Activated CD4-positive, alpha-beta T cell treated with anti-CD3 and anti-CD28 coated beads, Interleukin-10, Interleukin-2, amounts not matched to agents 100 ng/mL and 50 ng/mL, durations not matched to agents 16 hours and 8 hours (primary cell): ENCODE measurements around the gene CAPRIN1.

ENCODE experiments used
- DNase-seq: peaks from one replicate; pipeline ENCODE4 v3.0.0-alpha.2; 2020

The CAPRIN1 gene, protein sequence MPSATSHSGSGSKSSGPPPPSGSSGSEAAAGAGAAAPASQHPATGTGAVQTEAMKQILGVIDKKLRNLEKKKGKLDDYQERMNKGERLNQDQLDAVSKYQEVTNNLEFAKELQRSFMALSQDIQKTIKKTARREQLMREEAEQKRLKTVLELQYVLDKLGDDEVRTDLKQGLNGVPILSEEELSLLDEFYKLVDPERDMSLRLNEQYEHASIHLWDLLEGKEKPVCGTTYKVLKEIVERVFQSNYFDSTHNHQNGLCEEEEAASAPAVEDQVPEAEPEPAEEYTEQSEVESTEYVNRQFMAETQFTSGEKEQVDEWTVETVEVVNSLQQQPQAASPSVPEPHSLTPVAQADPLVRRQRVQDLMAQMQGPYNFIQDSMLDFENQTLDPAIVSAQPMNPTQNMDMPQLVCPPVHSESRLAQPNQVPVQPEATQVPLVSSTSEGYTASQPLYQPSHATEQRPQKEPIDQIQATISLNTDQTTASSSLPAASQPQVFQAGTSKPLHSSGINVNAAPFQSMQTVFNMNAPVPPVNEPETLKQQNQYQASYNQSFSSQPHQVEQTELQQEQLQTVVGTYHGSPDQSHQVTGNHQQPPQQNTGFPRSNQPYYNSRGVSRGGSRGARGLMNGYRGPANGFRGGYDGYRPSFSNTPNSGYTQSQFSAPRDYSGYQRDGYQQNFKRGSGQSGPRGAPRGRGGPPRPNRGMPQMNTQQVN

DNA sequence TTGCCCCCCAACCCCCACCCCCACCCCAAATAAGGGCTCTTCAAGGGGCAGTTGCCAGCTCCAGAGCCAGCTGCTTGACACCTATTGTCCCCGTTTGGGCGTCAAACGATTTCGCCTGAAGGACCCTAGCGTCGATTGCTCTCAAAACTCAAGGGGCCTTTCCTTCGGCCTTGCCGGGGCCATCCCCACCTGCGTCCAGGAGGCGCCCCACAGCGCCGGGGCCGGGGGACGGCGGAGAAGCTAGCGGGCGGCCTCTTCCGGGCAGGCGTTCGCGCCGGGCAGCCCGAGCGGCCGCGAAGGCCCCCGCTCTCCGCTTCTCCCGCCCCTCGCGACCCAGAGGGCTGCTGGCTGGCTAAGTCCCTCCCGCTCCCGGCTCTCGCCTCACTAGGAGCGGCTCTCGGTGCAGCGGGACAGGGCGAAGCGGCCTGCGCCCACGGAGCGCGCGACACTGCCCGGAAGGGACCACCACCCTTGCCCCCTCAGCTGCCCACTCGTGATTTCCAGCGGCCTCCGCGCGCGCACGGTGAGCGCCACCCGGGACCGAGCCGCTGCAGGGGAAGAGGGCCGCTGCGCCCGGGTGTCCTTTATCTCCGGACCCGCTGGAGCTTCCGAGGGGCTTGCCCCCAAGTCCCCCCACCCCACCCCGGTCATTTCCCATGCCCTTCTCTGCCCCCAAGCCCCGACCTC lies at the start of gene CAPRIN1:
Gene CAPRIN1, plus strand, starts transcription at position 383 of the 687 bp plus-strand sequence. CDS start 690 bp downstream, outside the sequence.
- peak; percentile 92 for DNase-seq

DNA sequence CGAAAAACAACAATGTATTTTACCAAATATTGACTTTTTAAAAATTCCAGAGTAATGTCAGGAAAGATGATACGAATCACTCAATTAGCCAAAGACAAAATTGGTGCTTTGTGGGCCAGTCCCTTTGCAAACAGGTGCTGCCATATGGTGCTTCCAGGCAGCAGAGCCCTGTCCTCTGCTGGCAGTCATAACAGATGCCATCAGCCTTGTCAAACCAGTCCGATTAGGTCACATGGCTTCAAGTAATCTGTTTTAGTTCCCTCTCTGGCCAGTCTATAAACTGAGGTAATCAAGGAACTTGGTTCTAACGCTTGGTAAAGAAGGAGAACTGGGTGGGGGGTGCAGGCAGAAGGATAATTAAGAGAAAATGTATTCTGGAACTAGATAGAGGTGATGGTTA lies 49.1 kb upstream of the CAPRIN1 start:
- DNase-seq: no peak

DNA sequence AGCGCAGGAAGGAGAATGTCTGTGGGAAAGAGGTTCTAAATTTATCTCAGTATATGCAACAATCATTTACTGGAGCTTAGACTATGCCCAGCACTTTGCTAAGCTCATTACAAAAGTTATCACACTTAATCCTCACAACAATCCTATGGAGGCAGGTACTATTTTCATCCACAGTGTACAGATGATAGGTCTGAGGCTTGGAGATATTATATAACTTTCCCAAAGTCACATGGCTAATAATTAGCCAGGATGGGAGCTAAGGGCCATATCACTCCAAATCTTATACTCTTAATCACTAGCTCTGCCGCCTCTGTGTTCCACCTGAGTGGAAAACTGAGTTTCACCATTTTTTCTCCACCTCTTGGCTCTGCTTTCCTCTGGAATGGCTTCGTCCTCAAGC lies 47.3 kb upstream of the CAPRIN1 start:
- no peak for DNase-seq

DNA sequence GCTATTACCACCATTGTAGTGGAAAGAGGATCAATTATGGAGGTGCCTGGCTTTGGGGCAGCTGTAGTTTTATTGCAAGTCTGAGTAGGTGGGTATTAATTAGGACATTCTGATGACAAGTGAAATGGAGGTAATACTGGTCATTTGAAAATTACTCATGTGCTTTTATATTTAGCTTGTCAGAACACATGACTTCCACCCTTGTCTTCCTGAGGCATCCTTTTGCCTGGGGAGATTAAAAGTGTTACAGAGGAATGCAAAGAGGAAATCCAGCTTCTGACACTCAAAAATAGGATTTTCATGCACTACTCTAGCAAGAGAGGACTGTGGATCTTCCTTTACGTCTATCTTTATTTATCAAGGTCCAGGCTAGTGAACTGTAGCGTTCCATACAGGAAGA lies 44.7 kb upstream of the CAPRIN1 start:
- DNase-seq: no peak

DNA sequence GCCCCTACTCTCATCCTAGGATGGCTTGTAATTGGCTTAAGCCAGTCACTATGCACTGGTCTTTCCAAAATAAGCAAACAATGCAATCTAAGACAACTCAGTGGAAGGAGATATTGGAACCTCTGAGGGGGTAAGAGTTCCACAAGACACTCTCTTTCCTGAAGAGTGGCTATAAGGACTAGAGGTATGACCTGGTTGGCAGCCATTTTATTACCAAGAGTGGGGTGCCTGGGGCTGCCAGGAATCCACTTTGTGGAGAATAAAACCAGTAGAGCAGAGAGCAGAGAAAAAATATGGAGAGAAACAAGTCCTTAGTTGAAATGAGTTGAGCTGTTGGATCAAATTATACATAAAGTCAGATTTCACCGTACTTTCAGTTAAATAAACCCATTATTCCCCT lies 38.8 kb upstream of the CAPRIN1 start:
- no peak for DNase-seq

DNA sequence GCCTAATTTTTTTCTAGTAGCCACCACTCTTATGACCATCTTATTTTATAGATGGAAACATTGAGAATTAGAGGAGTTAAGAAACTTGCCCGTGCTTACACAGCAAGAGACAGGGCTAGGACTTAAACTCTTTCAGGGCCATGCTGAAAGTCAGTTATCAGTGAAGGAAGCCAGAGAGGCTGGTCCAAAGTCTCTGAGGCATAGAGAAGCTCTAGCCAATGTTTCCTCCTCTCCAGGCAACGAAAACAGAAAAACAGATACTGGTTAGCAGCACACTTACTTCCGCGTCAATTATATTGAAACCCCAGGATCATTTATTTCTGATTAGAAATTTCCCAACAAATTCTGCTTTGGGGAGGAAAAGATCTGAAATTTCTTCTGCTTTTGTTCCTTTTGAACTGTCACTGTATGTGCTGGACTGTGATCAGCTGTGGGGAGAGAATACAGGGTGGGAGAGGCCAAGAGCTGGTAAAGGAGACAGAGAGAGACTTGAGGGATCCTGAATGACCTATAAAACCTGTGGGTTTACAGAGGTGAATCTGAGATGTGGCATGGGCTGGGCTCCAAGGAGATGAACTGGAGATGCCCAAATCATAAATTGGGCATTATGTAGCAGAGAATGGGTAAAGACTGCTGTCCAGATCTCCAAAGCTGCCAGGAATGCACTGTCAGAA lies 37.5 kb upstream of the CAPRIN1 start:
- DNase-seq: no peak

DNA sequence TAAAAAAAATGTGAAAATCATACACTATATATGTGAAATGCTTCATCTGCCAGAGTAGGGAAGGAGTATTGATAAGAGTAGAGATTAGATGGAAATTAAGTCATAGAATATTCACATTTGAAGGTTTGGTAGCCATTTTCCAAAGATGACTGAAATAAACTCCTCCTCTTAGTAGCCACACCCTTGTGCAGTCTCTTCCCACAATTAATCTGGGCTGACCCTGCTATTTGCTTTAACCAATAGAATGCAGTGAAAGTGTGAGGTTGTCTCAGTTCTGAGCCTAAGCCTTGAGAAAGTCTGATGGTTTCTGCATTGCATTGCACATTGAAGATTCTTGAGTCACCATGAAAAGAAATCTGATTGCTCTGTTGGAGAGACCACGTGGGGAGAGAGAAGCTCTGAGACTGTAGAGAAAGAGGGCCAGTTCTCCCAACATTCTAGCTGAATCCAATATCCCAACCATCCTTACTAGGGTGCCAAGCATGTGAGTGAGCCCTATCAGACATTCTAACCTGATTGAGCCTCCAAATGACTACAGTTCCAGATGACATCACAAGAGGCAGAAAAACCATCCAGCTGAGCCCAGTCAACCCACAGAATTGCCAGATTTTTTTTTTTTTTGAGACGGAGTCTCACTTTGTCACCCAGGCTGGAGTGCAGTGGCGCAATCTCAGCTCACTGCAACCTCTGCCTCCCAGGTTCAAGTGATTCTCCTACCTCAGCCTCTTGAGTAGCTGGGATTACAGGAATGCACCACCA lies 29.4 kb upstream of the CAPRIN1 start:
- DNase-seq: no peak

DNA sequence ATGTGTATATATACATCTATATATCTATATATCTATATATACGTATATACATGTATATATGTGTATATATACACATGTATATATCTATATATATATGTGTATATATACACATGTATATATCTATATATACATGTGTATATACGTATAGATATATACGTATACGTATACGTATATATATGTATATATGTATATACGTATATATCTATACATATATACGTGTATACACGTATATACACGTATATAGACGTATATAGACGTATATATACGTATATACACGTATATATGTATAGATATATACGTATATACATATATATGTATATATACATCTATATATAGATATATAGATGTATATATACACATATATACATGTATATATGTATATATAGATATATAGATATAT lies 25.1 kb upstream of the CAPRIN1 start:
- no peak for DNase-seq

DNA sequence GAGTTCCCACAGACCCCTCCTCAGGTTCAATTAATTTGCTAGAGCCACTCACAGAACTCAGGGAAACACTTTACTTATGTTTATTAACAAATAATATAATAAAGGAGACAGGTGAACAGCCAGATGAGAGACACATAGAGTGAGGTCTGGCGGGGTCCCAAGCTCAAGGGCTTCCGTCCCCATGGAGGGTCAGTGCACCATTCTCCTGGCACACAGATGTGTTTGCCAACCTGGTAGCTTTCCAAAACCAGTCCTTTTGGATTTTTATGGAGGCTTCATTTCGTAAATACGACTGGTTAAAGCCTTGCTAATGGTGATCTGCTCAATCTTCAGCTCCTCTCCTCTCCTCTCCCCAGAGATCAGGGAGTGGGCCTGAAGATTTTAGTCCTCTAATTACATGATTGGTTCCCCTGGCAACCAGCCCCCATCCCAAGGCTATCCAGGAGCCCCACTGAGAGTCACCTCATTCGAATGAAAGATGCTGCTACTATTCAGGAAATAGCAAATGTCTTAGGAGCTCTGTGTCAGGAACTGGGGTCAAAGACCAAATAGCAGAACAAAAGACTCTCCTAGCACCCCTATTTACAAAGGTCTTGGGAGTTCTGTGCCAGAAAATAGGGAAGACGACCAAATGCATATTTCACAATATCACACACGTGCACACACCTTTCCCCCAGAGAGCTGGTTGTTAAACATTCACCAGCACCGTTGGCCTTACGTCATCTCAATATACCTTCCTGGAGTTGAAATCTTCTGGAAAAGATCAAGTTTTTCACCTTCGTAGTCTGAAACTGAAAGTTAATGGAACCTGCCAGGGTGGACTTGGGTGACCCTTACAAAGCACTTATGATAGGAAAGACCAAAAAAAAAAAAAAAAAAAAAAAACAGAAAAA lies 23.8 kb upstream of the CAPRIN1 start:
- no peak for DNase-seq

DNA sequence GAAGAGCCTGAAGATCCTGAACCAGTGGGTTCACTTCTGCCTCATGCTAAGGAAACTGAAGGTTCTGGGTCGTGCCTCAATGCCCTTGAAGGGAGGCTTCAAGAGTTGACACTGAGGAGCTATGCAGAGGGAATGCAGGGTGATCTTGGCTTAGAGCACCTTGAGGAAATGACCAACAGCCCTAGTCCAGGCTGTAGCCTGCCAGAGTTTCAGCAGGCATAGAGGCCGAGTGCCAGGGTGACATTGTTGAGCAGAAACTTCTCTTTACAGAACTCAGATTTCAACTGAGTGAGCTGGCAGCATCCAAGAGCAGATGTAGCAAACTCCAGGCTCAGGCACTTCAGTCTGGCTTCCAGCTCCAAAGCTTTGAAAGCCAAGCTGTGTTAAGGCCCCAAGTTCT lies 23.1 kb upstream of the CAPRIN1 start:
- DNase-seq: no peak

DNA sequence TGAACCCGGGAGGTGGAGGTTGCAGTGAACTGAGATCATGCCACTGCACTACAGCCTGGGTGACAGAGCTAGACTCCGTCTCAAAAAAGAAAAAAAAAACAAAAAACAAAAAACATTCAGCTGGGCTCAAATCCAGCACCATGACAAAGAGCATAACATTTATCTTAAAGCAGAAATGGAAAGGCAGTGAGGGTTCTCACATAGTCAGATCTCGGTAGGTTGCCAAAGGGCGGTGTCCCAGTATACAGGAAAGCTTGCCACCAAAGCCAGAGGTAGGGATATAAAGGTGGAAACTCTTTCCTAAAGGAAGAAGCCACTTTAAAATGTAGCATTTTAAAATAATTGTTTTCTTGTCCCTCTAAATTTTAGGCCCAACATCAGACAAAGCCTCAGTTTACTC lies 22.4 kb upstream of the CAPRIN1 start:
- no peak for DNase-seq

DNA sequence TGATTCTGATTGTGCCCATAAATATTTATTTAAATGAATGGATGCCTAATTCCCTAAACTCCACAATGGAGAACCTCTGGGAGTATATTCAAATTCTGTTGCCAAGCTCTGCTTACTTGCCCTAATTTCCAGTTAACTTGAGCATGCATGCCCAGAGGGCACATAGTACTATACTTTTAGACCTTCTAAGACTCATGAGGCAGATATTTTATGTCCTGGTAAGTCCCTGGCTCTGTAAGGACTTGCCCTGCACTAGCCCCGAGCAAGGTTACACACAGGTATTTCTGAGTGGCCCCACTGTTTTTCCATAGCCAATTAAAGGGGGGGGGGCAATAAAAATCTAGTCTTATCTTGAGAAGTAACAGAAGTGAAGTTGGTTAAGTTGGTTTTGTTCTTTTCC lies 21.1 kb upstream of the CAPRIN1 start:
- no peak for DNase-seq

DNA sequence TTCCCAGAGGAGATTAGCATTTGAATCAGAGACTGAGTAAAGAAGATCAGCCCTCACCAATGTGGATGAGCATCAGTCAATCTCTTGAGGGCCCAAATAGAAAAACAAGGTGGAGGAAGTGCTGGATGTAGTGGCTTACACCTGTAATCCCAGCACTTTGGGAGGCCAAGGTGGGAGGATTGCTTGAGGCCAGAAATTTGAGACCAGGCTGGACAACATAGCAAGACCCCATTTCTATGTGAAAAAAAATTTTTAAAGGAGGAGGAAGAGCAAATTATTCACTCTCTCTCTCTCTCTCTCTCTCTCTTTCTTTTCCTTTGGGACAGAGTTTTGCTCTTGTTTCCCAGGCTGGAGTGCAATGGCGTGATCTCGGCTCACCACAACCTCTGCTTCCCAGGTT lies 18.1 kb upstream of the CAPRIN1 start:
- no peak for DNase-seq

DNA sequence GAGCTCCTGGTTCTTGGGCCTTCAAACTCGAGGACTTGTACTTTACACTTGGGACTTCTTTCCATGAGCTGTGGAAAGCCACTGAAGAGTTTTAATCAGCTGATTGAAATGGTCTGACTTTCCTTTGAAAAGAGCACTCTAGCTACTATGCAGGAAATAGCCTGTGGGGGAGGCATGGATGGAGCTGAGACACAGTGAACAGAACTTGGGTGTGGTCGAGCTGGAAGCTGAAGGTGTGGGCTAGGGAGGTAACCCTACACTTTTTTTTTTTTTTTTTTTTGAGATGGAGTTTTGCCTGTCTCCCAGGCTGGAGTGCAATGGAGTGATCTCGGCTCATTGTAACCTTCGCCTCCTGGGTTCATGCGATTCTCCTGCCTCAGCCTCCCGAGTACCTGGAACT lies 17.5 kb upstream of the CAPRIN1 start:
- no peak for DNase-seq

DNA sequence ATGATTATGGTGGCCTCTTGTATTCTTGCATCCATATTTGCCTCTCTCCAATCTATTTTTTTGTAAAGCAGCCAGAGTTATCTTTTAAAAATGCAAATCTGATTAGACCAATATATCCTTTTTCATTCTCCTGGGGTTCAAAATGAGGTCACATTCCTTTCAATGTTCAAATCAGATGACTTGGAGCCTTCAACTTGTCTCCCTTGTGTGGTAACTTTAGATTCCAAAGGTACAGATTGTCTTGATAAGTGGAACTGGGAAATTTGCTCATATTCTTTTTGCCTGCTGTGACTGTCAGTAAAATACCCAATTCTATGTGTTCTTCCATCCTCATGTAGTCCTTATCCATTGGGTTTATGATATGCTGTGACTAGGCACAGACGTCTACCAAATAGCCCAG lies 15.1 kb upstream of the CAPRIN1 start:
- no peak for DNase-seq

DNA sequence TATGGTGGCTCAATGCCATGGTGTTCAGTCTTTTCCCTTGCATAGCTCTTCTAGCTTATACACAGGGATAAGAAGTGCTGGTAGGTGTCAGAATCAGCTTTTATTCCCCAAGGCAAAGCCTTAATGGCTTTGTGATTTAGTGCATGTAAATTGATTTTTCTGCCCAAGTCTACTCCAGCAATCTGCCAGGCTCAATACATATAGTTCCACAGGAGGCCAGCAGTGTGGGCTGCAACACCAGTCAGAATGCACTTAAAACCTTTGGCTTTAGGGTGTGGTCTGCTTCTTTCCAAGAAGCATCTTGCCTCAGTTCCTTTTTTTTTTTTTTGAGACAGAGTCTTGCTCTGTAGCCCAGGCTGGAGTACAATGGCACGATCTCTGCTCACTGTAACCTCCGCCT lies 14.5 kb upstream of the CAPRIN1 start:
- no peak for DNase-seq

DNA sequence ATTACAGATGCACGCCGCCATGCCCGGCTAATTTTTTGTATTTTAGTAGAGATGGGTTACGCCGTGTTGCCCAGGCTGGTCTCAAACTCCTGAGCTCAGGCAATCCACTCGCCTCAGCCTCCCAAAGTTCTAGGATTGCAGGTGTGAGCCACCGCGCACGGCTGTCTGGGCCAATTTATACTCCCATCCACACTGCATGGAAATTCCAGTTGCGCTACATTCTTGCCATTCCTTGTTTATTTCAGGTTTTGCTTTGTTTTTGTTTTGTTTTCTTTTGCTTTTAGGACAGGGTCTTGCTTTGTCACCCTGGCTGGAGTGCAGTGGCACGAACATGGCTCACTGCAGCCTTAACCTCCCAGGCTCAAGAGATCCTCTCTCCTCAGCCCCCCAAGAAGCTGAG lies 11.0 kb upstream of the CAPRIN1 start:
- no peak for DNase-seq

DNA sequence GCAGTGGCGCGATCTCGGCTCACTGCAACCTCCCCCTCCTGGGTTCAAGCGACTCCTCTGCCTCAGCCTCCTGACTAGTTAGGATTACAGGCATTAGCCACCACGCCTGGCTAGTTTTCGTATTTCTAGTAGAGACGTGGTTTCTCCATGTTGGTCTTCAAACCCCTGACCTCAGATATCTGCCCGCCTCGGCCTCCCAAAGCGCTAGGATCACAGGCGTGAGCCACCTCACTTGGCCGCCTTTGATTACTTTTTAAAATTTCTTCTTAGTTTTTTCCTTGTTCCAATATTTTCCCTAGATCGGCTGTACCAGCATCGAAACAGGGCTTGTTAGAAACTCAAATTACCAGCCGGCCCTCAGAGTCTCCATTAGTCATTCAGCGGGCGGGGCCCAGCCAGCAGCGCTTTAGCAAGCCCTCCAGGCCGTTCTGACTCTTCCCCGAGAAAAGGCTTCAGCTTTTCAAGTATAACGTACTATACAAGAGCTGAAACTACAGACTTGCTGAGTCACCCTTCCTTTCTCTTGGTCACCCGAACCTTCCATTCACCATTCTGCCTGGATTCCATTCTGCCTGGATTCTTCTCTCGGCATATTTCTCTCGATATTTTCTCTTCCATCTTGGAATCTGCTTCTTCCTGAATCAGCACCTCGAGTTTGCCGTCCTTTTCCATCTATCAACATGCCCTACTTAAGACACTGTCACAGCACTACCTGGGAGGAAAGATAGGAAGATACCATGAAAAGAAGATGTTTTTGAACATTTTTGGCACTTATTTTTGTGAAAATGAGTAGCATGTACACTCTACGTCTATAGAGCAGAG lies 6.7 kb upstream of the CAPRIN1 start:
- peak; percentile 54 for DNase-seq

DNA sequence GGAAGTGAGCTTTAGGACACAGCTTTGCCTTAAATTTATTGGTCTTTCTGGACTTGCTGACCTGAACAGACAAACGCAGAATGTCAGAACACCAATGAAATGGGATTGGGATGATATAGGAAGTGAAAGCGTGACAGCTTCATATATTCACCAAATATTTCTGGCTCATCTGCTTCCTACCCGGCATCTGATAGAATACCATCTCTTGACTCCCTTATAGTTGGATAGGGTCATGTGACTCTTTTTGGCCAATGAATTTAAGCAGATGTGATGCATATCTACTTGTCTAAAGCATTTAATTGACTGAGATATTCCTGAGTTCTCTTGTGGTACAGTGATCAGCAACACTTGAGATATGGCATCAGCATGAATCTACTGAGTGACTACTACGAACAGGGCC lies 2.5 kb upstream of the CAPRIN1 start:
- DNase-seq: no peak

DNA sequence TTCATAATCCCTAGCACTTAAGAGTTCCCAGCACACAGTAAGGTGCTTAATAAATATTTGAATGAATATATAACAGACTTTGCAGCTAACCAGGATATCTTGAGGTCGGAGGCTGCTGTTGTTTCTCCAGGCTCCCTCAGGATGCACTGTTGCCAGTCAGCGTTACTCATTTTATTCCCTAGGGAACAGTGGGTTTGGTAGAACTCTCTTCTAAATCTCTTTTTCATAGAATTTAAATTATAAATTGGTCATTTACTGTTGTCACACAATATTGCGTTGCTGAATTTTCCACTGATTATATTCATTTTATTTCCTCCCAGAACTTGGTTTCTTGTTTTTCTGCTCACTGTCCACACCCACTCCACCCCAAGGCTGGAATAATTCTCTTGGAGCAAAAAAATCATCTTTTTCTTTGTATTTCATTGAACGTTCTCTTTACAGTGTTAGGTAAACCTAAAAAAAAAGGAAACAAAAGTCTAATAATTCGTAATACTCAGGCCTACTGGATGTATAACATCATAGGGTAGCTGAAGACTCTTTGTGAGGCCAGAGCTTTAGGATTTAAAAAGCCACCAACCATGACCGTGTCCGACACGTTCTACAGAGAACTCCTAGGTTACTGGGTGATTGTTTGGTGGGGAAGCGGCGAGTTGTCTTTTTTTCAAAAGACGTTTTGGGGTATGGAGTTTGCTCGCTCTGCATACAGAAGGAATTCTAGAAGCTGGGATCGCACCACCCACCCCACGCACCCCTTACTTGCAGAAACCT lies 766 bp upstream of the CAPRIN1 start:
- DNase-seq: no peak
